ENCODE measurements around the gene SLC25A33.
A peak's percentile ranks its signal among the peaks of the same experiment; 100 is the strongest.

Gene SLC25A33

GRCh38 chr1:9591669-9592509, 52.6 kb downstream of the SLC25A33 start:
- TF ChIP-seq CTCF (IDR thresholded peaks at IDR 0.05; ENCODE audit: poor library complexity, severe bottlenecking) = no peak
- H3K4me1 ChIP-seq (ENCODE audit: insufficient read depth, poor library complexity, severe bottlenecking) = peaks cover 11% of the 10 kb centered on the region
- H3K27me3 ChIP-seq (ENCODE audit: insufficient read depth, poor library complexity, severe bottlenecking) = no peaks in the 10 kb centered on the region
- H3K36me3 ChIP-seq (ENCODE audit: low read depth) = no peaks in the 10 kb centered on the region
- no peak overlapping the region for H3K27ac ChIP-seq (ENCODE audit: poor library complexity, severe bottlenecking)
- no peak overlapping the region for H3K4me3 ChIP-seq (ENCODE audit: severe bottlenecking)
- H3K9me3 ChIP-seq (ENCODE audit: severe bottlenecking) = no peaks in the 10 kb centered on the region
- no peak for ATAC-seq (ENCODE audit: low read depth)
- DNase-seq (ENCODE audit: low spot score) = peak; percentile 55

GRCh38 chr1:9592510-9593075, 53.3 kb downstream of the SLC25A33 start:
- no peak overlapping the region for H3K4me3 ChIP-seq (ENCODE audit: severe bottlenecking)

GRCh38 chr1:9593147-9593491, 53.9 kb downstream of the SLC25A33 start:
- ATAC-seq (ENCODE audit: low read depth) = no peak
- no peak for TF ChIP-seq CTCF (IDR thresholded peaks at IDR 0.05; ENCODE audit: poor library complexity, severe bottlenecking)
- Histone ChIP-seq H3K4me3 (ENCODE audit: severe bottlenecking) (no peak overlapping the region), H3K9me3 (ENCODE audit: severe bottlenecking) (no peaks in the 10 kb centered on the region), H3K36me3 (ENCODE audit: low read depth) (0 out of 2 replicates have a peak, but pooled peaks cover 4% of the 10 kb centered on the region), H3K27me3 (ENCODE audit: insufficient read depth, poor library complexity, severe bottlenecking) (no peaks in the 10 kb centered on the region), H3K27ac (ENCODE audit: poor library complexity, severe bottlenecking) (peak overlapping the region; percentile 34), H3K4me1 (ENCODE audit: insufficient read depth, poor library complexity, severe bottlenecking) (peaks cover 11% of the 10 kb centered on the region)
- DNase-seq (ENCODE audit: low spot score) = no peak

More at GRCh38 chr1:9592510-9593075, 53.3 kb downstream of the SLC25A33 start:
- Histone ChIP-seq H3K27ac (ENCODE audit: poor library complexity, severe bottlenecking) (peak overlapping the region; percentile 34), H3K9me3 (ENCODE audit: severe bottlenecking) (no peaks in the 10 kb centered on the region), H3K27me3 (ENCODE audit: insufficient read depth, poor library complexity, severe bottlenecking) (no peaks in the 10 kb centered on the region), H3K36me3 (ENCODE audit: low read depth) (no peaks in the 10 kb centered on the region), H3K4me1 (ENCODE audit: insufficient read depth, poor library complexity, severe bottlenecking) (peaks cover 11% of the 10 kb centered on the region)
- ATAC-seq (ENCODE audit: low read depth) (no peak), DNase-seq (ENCODE audit: low spot score) (no peak)
- TF ChIP-seq CTCF (IDR thresholded peaks at IDR 0.05; ENCODE audit: poor library complexity, severe bottlenecking) = no peak

GRCh38 chr1:9593492-9594465, 54.5 kb downstream of the SLC25A33 start:
- Histone ChIP-seq H3K9me3 (ENCODE audit: severe bottlenecking) (no peaks in the 10 kb centered on the region), H3K4me3 (ENCODE audit: severe bottlenecking) (no peak overlapping the region), H3K27me3 (ENCODE audit: insufficient read depth, poor library complexity, severe bottlenecking) (no peaks in the 10 kb centered on the region), H3K36me3 (ENCODE audit: low read depth) (peaks cover 5% of the 10 kb centered on the region; the same call in 1 of the 2 replicates), H3K27ac (ENCODE audit: poor library complexity, severe bottlenecking) (peak overlapping the region; percentile 34), H3K4me1 (ENCODE audit: insufficient read depth, poor library complexity, severe bottlenecking) (peaks cover 11% of the 10 kb centered on the region)
- peak; percentile 47 for TF ChIP-seq CTCF (IDR thresholded peaks at IDR 0.05; ENCODE audit: poor library complexity, severe bottlenecking)
- DNase-seq (ENCODE audit: low spot score) (peak; percentile 81), ATAC-seq (ENCODE audit: low read depth) (peak; percentile 59)

Data from RWPE2 (cell line).